Stimulated activated CD8-positive, alpha-beta memory T cell treated with anti-CD3 and anti-CD28 coated beads, Interleukin-2, amount 100 ng/mL, for 48 hours (primary cell): ENCODE results near the gene INF2.

Experiments
- DNase-seq, 2 donors: peaks; one replicate each; pipeline ENCODE4 v3.0.0-alpha.2; 2020; ENCODE audit warnings: low read depth in 2 of 2

Gene INF2

DNA sequence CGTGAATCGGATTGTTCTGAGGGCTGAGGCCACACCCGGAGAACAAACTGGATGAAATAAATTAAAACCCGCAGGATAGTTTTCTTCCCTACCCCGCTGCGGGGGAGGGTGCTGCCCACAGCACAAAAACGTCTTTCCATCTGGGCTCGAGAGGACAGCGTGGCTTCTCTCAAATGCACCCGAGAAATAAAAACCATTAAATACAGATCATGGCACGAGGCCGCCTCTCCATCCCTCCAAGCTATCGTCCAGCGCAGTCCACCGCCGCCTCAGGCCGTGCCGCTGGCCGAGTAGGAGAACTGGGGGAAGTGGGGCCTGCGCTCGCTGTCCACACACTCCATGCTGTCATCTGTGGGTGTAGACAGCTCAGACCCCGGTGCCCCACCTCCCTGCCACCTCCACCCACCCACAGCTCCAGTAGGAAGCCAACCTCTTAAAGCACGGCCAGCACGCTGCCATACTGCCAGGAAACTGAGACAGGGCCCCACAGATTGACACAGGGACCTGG, 80.7 kb downstream of the INF2 start:
- no peak for DNase-seq

DNA sequence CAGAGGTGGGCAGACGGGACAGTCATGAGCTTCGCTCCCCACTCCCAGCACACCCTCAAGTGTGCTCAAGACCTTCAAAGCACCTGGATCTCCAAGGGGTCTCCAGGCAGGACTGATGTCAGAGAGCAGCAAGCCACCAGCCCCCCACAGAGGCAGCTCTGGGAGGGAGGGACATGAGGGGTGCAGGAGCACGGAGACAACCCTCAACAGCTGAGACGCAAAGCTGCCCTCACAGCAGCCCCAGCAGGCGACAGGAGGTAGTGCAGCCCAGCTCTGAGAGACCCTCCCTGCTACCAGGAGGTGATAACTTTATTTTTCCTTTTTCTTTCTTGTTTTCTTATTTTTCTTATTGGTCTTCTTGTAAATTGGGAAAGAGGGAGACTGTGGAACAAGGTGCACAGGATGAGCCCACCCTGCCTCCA, 81.4 kb downstream of the INF2 start:
- DNase-seq: no peak

DNA sequence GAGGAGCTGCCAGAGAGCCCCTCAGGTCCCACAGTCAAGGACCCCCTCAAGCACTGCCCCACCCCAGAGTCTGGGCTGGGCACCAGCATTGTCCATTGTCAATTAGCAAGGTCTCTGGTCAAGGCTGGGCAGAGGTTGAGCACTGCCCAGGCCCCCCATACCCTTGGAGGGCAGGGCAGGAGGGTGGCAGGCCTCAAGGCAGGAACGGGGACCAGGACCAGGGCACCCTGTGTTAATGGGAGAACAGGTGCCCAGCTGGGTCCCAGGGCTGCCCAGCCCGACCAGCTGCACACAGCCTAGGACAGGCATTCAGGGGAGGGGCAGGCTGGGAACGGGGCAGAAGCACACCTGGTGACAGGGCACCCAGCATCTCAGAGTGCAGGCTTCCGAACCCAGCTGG, 82.0 kb downstream of the INF2 start:
- no peak for DNase-seq
